Parathyroid adenoma (tissue), 2 donors: Measurements from ENCODE around the gene TNRC18.

Experiments used
- H2AFZ ChIP-seq: fragments of 300-600 bp; sonication (generic); one replicate; pipeline ENCODE4 v1.7.0; 2017; ENCODE audit warnings: antibody characterized with exemption, mild to moderate bottlenecking
- H3K27ac ChIP-seq: fragments of 300-600 bp; sonication (generic); one replicate; pipeline ENCODE4 v1.7.0; 2017
- H3K27me3 ChIP-seq: fragments of 300-600 bp; sonication (generic); one replicate; pipeline ENCODE4 v1.7.0; 2017; ENCODE audit warnings: low read length; ENCODE audit not compliant: control insufficient read depth, insufficient read depth
- H3K36me3 ChIP-seq: fragments of 300-600 bp; sonication (generic); one replicate; pipeline ENCODE4 v1.7.0; 2017; ENCODE audit warnings: low read length; ENCODE audit not compliant: control insufficient read depth, insufficient read depth
- H3K4me1 ChIP-seq: fragments of 300-600 bp; sonication (generic); one replicate; pipeline ENCODE4 v1.7.0; 2017; ENCODE audit warnings: control low read depth
- H3K4me2 ChIP-seq: fragments of 300-600 bp; sonication (generic); one replicate; pipeline ENCODE4 v1.7.0; 2017; ENCODE audit warnings: low read length
- H3K4me3 ChIP-seq: fragments of 300-600 bp; sonication (generic); one replicate; pipeline ENCODE4 v1.7.0; 2017; ENCODE audit warnings: low read depth, low read length
- H3K79me2 ChIP-seq: fragments of 300-600 bp; sonication (generic); one replicate; pipeline ENCODE4 v1.7.0; 2017; ENCODE audit warnings: control low read depth
- H3K9ac ChIP-seq: fragments of 300-600 bp; sonication (generic); one replicate; pipeline ENCODE4 v1.7.0; 2017; ENCODE audit warnings: mild to moderate bottlenecking
- H3K9me3 ChIP-seq: fragments of 300-600 bp; sonication (generic); one replicate; pipeline ENCODE4 v1.7.0; 2017; ENCODE audit warnings: low read length; ENCODE audit not compliant: control insufficient read depth
- TF ChIP-seq, protein P1 (sequence below): fragments of 300-600 bp; sonication (generic); IDR thresholded peaks from one replicate; pipeline ENCODE4 v1.7.0; 2017; ENCODE audit warnings: antibody characterized with exemption, mild to moderate bottlenecking
- donor health status: primary hyperparathyroidism.

The TNRC18 gene

DNA sequence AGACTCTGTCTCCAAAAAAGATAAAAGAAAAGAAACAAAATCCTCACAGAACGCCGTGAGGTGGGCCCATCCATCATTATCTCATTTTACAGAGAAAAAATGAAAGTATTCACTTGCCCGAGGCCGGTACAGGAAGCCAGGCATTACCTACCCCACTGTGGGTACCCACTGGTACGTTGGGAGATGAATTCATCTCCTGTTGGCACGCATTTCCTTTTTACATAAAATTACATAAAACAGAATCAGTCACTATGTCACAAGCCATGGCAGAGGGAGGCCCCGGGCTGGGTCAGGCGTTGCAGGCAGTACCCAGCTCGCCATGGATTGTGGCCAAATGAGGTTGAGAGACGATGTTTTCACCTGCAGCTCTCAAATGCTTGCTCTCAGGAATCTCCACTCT lies 38.6 kb upstream of the TNRC18 start:
- Histone ChIP-seq H3K4me2 (no peak overlapping the region), H3K27me3 (no peaks in the 10 kb centered on the region), H3K27ac (no peak overlapping the region), H3K9me3 (no peaks in the 10 kb centered on the region), H3K4me3 (no peak overlapping the region), H3K36me3 (no peaks in the 10 kb centered on the region), H2AFZ (no peak overlapping the region), H3K9ac (no peak overlapping the region), H3K4me1 (no peaks in the 10 kb centered on the region), H3K79me2 (no peaks in the 10 kb centered on the region)
- TF ChIP-seq, protein P1, sequence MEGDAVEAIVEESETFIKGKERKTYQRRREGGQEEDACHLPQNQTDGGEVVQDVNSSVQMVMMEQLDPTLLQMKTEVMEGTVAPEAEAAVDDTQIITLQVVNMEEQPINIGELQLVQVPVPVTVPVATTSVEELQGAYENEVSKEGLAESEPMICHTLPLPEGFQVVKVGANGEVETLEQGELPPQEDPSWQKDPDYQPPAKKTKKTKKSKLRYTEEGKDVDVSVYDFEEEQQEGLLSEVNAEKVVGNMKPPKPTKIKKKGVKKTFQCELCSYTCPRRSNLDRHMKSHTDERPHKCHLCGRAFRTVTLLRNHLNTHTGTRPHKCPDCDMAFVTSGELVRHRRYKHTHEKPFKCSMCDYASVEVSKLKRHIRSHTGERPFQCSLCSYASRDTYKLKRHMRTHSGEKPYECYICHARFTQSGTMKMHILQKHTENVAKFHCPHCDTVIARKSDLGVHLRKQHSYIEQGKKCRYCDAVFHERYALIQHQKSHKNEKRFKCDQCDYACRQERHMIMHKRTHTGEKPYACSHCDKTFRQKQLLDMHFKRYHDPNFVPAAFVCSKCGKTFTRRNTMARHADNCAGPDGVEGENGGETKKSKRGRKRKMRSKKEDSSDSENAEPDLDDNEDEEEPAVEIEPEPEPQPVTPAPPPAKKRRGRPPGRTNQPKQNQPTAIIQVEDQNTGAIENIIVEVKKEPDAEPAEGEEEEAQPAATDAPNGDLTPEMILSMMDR, result no peak

DNA sequence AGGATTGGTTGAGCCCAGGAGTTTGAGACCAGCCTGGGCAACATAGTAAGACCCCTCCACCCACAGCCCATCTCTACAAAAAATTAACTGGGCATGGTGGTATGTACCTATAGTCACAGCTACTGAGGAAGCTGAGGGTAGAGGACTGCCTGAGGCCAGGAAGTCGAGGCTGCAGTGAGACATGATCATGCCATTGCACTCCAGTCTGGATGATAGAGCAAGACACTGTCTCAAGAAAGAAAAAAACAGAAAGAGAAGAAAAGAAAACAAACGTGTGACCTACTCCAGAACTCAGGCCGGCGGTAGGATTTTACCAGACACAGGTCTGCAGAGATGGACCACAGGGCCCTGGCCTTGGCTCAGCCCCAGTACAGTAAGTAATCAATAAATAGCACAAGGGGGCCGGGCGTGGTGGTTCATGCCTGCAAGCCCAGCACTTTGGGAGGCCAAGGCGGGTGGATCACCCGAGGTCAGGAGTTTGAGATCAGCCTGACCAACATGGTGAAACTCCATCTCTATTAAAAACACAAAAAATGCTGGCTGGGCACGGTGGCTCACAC lies 35.4 kb upstream of the TNRC18 start:
- H3K4me2 ChIP-seq, result no peak overlapping the region
- no peaks in the 10 kb centered on the region for H3K4me1 ChIP-seq
- TF ChIP-seq, protein P1, result no peak

DNA sequence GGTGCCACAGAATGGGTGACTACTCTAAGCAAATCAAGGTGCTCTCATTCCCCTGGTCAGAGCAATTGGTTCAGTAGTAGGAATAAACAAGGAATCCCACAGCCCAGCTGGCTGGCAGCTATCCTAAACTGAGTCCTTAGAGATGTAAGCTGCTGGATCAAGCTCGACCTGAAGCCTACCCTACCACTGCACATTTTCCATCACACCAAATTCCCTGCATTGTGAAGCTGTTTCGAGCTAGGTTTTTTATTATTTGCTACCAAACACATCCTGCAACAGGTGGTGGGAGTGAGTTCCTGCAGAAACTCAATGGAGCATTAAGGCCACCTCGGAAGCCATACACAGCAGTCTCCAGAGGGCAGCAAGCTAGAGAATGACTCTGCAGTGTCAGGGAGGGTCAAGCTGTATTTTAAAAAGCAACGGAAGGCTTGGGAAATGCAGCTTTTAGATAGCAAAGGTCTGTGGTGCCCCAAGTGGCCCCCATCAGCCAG lies 33.7 kb upstream of the TNRC18 start:
- Histone ChIP-seq H3K9ac (no peak overlapping the region), H3K4me3 (no peak overlapping the region), H3K27me3 (no peaks in the 10 kb centered on the region), H3K27ac (no peak overlapping the region), H3K9me3 (no peaks in the 10 kb centered on the region), H3K4me2 (no peak overlapping the region), H3K36me3 (no peaks in the 10 kb centered on the region), H3K4me1 (peaks cover 4% of the 10 kb centered on the region), H3K79me2 (peaks cover under 1% of the 10 kb centered on the region), H2AFZ (no peak overlapping the region)
- TF ChIP-seq, protein P1, result no peak

More for the DNA sequence above, 35.4 kb upstream of the TNRC18 start:
- no peak overlapping the region for H3K4me3 ChIP-seq
- no peaks in the 10 kb centered on the region for H3K27me3 ChIP-seq
- H3K9ac ChIP-seq, result no peak overlapping the region
- no peaks in the 10 kb centered on the region for H3K9me3 ChIP-seq
- no peak overlapping the region for H2AFZ ChIP-seq
- H3K27ac ChIP-seq, result no peak overlapping the region
- no peaks in the 10 kb centered on the region for H3K36me3 ChIP-seq
- no peaks in the 10 kb centered on the region for H3K79me2 ChIP-seq

DNA sequence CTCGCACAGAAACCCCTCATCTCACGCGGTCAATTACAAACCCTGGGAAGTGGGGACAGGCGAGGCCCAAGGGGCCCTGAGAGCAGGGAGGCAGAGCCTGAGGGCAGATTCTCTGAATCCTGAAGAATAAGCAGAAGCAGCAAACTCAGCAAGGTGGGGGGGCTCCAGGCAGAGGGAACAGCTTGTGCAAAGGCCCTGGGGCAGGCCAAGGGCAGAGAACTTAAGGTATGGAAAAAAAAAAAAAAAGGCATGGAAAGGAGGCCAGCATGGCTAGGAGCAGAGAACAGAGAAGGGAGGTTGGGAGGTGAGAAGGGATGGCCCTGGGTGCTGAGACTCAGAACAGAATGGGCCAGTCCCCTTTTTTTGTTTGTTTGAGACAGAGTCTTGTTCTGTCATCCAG lies 32.8 kb upstream of the TNRC18 start:
- Histone ChIP-seq H3K4me3 (no peak overlapping the region), H3K9ac (no peak overlapping the region), H3K4me1 (peaks cover 6% of the 10 kb centered on the region), H3K27ac (no peak overlapping the region), H2AFZ (no peak overlapping the region), H3K27me3 (no peaks in the 10 kb centered on the region), H3K9me3 (no peaks in the 10 kb centered on the region), H3K4me2 (no peak overlapping the region), H3K79me2 (peaks cover 5% of the 10 kb centered on the region), H3K36me3 (no peaks in the 10 kb centered on the region)
- TF ChIP-seq, protein P1, result no peak

DNA sequence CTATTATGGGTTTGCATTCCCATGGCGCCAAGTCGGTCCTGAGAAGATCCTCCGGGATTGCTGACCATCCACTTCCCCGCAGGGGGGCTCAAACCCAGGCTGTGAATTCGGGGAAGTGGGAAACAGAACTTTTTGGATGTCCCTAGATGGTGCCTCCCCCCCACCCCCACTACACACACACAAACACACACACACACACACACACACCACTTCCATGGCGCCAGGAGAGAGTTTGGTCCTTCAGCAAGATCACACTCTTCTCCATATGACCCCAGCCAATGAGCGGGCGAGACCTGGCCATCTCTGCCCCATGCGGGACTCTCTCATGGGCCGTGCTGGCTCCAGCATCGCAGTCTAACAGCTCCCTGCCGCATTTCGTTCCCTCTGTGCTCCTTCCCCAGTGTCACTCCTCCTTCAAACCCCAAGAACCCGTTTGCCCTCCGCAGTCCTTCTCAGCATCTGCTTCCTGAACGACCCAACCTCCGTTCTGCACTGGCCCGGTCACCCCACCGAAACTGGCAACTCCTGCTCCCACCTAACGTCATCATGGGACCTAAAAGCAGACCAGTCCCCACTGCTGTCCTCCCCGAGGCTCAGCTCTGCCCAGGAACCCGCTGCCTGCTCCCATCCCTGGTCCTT lies 32.1 kb upstream of the TNRC18 start:
- Histone ChIP-seq H3K9ac (no peak overlapping the region), H3K27me3 (no peaks in the 10 kb centered on the region), H3K79me2 (peaks cover 11% of the 10 kb centered on the region), H3K4me1 (peaks cover 8% of the 10 kb centered on the region), H2AFZ (no peak overlapping the region), H3K36me3 (no peaks in the 10 kb centered on the region), H3K4me2 (no peak overlapping the region), H3K9me3 (no peaks in the 10 kb centered on the region), H3K27ac (no peak overlapping the region), H3K4me3 (no peak overlapping the region)
- TF ChIP-seq, protein P1, result no peak
